Measurements from ENCODE around the gene YIF1A. TPM values are rescaled to one million over a fixed set of nuclear protein-coding genes. Genes with fewer than 3 reads are reported as not detected.
A peak's percentile ranks its signal among the peaks of the same experiment; 100 is the strongest.
"Not testable (repeated sequence)": the region's sequence is repeated elsewhere in the genome, so short reads cannot be mapped to it uniquely, and the experiment has no call there.

The YIF1A gene
- total RNA-seq, 1 experiment from 2014 or later, result 114 TPM

DNA sequence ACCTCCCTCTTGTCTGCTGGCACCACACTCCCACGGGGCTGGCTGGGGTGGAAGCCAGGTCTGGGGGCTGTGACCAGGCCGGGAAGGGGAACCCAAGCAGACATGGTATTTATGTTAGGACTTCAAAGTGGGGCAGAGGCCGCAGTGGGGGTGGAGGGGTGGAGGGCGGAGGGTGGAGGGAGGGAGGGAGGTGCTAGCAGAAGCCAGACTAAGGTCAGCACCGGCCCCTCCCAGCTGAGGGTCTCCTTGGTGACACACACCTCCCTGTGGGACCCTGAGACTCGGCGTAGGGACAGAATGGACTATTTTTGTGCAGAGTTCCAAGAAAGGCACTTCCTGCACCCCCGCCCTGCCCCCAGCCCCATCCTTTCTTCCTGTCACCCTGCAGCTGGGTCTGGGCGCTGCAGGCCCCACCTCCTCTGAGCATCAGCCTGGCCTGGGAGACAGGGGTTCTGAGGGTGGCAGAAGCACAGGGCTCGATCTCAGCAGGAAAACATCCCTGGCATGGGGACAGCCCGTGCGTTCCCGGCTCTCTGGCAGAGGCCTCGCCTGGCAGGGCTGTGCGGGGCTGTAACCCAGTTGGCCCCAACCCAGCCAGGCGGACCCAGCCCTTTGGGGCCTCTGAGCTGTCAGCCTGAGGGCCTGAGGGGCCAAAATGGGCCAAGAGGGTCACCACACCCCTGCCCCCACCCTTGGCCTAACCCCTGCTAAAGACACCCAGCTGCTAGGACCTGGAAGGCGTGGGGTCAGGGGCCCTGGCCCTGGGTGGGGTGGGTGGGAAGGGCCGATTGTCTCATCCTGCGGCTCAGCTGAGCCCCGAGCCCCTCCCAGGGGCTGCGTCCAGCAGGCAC, 37.5 kb upstream of the YIF1A start:
- DNase-seq (ENCODE audit: low spot score), result no peak

GRCh38 chr11:66325263-66325671, 36.3 kb upstream of the YIF1A start:
- no peak for DNase-seq (ENCODE audit: low spot score)

DNA sequence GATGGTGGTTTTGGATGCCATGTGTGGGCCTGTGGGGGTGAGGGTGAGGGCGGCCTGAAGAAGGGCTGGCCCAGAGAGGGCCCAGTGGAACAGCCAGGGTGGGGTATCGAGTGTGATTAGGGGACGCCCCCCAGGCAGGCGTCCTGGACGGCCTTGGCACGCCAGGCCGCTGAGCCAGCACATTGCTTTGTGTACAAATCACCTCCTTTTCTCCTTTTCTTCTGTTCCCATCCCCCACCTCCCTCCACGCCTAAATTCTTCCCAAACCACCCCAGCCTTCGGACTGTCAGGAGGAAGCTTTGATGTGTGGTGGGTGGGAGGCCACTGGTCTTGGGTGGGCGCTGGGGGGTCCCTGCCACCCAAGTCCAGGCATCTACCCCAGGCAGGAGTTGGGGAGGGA, 35.7 kb upstream of the YIF1A start:
- no peak for DNase-seq (ENCODE audit: low spot score)

- no peak for DNase-seq (ENCODE audit: low spot score)
Observed at GRCh38 chr11:66323684-66324083, 34.7 kb upstream of the YIF1A start.

DNA sequence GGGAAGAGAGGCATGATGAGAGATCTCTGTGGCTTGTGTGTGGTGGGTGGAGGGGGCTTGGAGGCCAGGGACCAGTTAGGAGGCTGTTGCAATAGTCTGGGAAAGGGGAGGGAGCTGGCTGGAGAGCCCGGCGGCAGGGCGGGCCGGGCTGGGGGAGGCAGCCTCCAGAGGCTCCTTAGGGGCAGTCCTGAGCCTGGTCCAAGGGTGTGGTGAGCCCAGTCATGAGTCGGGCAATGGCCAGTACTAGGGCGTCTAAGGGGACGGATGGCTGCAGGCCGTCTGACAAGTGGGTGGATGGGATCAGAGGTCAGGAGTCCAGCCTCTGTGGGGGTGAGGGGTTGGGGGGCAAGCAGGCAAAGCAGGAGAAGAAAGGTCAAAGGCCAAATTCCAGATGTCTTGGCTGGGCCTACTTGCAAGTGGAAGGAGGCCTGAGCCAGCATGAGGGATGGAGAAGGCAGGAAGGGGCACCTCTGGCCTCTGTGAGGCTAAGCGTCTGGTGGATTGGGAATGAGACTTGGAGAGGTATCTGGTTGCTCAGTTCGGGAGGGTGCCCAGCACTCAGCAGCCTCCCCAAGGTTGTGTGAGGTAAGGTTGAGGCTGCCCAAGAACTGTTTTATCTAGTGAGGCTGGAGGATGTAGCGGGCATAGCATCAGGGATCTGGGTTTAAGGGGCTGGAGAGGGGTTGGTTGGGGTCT, 33.9 kb upstream of the YIF1A start:
- no peak for DNase-seq (ENCODE audit: low spot score)

DNA sequence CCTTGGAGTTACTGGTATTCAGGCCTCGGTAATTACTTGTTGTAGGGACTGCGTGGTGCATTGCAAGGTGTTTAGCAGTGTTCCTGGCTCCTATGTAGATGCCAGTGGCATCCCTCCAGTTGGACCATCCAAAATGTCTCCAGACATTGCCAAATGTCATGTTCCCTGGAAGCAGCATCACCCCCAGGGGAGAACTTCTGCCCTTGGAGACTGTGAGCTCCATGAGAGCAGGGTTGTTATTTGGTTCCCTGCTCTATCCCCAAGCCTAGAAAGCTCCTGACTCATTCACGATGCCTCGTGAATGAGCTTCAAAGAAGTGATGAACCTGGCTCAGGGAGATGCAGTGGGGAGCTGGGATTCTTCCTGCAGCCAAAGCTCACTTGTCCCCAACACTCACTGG, 32.7 kb upstream of the YIF1A start:
- DNase-seq (ENCODE audit: low spot score), result no peak

DNA sequence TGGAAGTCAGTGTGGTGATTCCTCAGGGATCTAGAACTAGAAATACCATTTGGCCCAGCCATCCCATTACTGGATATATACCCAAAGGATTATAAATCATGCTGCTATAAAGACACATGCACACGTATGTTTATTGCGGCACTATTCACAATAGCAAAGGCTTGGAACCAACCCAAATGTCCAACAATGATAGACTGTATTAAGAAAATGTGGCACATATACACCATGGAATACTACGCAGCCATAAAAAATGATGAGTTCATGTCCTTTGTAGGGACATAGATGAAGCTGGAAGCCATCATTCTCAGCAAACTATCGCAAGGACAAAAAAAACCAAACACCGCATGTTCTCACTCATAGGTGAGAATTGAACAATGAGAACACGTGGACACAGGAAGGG, 31.8 kb upstream of the YIF1A start:
- not testable (repeated sequence) for DNase-seq (ENCODE audit: low spot score)

GRCh38 chr11:66320289-66320688, 31.3 kb upstream of the YIF1A start:
- DNase-seq (ENCODE audit: low spot score), result not testable (repeated sequence)

GRCh38 chr11:66318600-66318970, 29.6 kb upstream of the YIF1A start:
- DNase-seq (ENCODE audit: low spot score), result no peak

- peak; percentile 45 for DNase-seq (ENCODE audit: low spot score)
Observed at GRCh38 chr11:66317723-66318599, 29.0 kb upstream of the YIF1A start.

GRCh38 chr11:66317322-66317722, 28.4 kb upstream of the YIF1A start:
- no peak for DNase-seq (ENCODE audit: low spot score)

DNA sequence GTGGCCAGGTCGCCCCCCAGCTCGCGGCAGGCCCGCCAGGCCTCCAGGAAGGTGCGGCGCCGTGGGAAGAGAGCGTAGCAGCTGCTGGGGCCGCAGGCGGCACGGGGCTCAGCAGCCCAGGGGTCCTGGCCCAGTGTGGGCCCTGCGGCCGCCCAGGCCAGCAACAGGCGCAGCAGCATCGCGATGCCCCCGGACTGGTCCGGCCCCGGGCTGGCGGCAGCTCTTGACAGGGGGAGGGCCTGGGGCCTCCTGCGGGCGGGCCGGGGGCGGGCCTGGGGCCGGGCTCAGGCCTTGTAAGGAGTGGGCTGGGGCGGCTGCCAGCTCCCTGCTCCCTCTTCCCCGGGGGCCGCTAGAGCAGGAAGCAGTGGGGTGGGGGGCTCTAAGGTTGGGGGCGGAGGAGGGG, 27.9 kb upstream of the YIF1A start, which contains the start of gene CD248:
Gene CD248 (minus strand): TSS at position 196 of the 403 bp plus-strand sequence. CDS start 17 bp downstream, at position 179.
- no peak for DNase-seq (ENCODE audit: low spot score)

- no peak for DNase-seq (ENCODE audit: low spot score)
Observed at GRCh38 chr11:66315921-66316811, 27.2 kb upstream of the YIF1A start.

GRCh38 chr11:66315498-66315885, 26.5 kb upstream of the YIF1A start:
- DNase-seq (ENCODE audit: low spot score), result no peak

GRCh38 chr11:66314561-66315497, 25.9 kb upstream of the YIF1A start:
- DNase-seq (ENCODE audit: low spot score), result no peak

GRCh38 chr11:66314186-66314501, 25.2 kb upstream of the YIF1A start:
- DNase-seq (ENCODE audit: low spot score), result no peak

- no peak for DNase-seq (ENCODE audit: low spot score)
Observed at GRCh38 chr11:66313321-66314185, 24.6 kb upstream of the YIF1A start.

GRCh38 chr11:66312549-66313320, 23.8 kb upstream of the YIF1A start:
- DNase-seq (ENCODE audit: low spot score), result peak; percentile 98
